GM23338 (cell line): ENCODE results near the gene CDC25C. TPM values are rescaled to one million over a fixed set of nuclear protein-coding genes. Genes with fewer than 3 reads are reported as not detected.

Source experiments
- ATAC-seq: fragments of 200-7000 bp; cut with Tn5 transposase; 3 replicates; pipeline ENCODE4 v1.9.1; 2020
- DNase-seq: peaks from one replicate; pipeline ENCODE4 v3.0.0-alpha.2; 2015; ENCODE audit warnings: low spot score
- H2AFZ ChIP-seq: fragments of 200-600 bp; sonication (generic); 2 replicates; pipeline ENCODE4 v1.8.0; 2016; ENCODE audit warnings: antibody characterized with exemption, mild to moderate bottlenecking, moderate library complexity
- H3F3A ChIP-seq: fragments of 200-600 bp; sonication (generic); replicated peaks from 2 replicates; pipeline ENCODE4 v1.8.0; 2017; ENCODE audit warnings: antibody characterized with exemption, mixed run types, low read depth
- H3K27ac ChIP-seq: fragments of 200-600 bp; sonication (generic); 2 replicates; pipeline ENCODE4 v1.6.1; 2016; ENCODE audit warnings: low read depth
- H3K27me3 ChIP-seq: fragments of 200-600 bp; sonication (generic); 2 replicates; pipeline ENCODE4 v1.8.0; 2016; ENCODE audit warnings: mild to moderate bottlenecking, mixed run types, moderate library complexity; ENCODE audit not compliant: insufficient read depth
- H3K36me3 ChIP-seq: fragments of 200-600 bp; sonication (generic); 2 replicates; pipeline ENCODE4 v1.8.0; 2016; ENCODE audit warnings: mild to moderate bottlenecking; ENCODE audit not compliant: insufficient read depth
- H3K4me1 ChIP-seq: fragments of 200-600 bp; sonication (generic); 2 replicates; pipeline ENCODE4 v1.8.0; 2016; ENCODE audit warnings: mild to moderate bottlenecking, moderate library complexity; ENCODE audit not compliant: insufficient read depth
- H3K4me2 ChIP-seq: fragments of 200-600 bp; sonication (generic); 2 replicates; pipeline ENCODE4 v1.7.1; 2017; ENCODE audit warnings: mixed run types
- H3K4me3 ChIP-seq: fragments of 200-600 bp; sonication (generic); 2 replicates; pipeline ENCODE4 v1.6.1; 2016; ENCODE audit warnings: mixed run types
- H3K79me2 ChIP-seq: fragments of 200-600 bp; sonication (generic); replicated peaks from 2 replicates; pipeline ENCODE4 v1.8.0; 2017; ENCODE audit warnings: mild to moderate bottlenecking; ENCODE audit not compliant: insufficient read depth
- H3K9me2 ChIP-seq: fragments of 200-600 bp; sonication (generic); 2 replicates; pipeline ENCODE4 v1.8.0; 2017; ENCODE audit not compliant: insufficient read depth
- H4K20me1 ChIP-seq: fragments of 200-600 bp; sonication (generic); replicated peaks from 2 replicates; pipeline ENCODE4 v1.8.0; 2017; ENCODE audit warnings: mild to moderate bottlenecking; ENCODE audit not compliant: insufficient read depth
- H3K27ac Mint-ChIP-seq: 2 replicates; pipeline ENCODE4 v1.8.0; 2020; ENCODE audit warnings: inconsistent platforms, mild to moderate bottlenecking, moderate library complexity, mixed read lengths
- H3K27me3 Mint-ChIP-seq: 3 replicates; pipeline ENCODE4 v1.8.0; 2022; ENCODE audit warnings: low read depth, mild to moderate bottlenecking, moderate library complexity, mixed read lengths, inconsistent platforms; ENCODE audit not compliant: insufficient read depth, poor library complexity
- H3K36me3 Mint-ChIP-seq: 3 replicates; pipeline ENCODE4 v1.8.0; 2021; ENCODE audit warnings: low read depth, mild to moderate bottlenecking, inconsistent platforms, moderate library complexity, mixed read lengths
- H3K4me1 Mint-ChIP-seq: 3 replicates; pipeline ENCODE4 v1.8.0; 2020; ENCODE audit warnings: mild to moderate bottlenecking, inconsistent platforms, mixed read lengths
- H3K4me3 Mint-ChIP-seq: 3 replicates; pipeline ENCODE4 v1.8.0; 2021; ENCODE audit warnings: moderate library complexity, mild to moderate bottlenecking, inconsistent platforms, mixed read lengths
- H3K9me3 Mint-ChIP-seq: 3 replicates; pipeline ENCODE4 v1.8.0; 2020; ENCODE audit warnings: moderate library complexity, mild to moderate bottlenecking, inconsistent platforms, mixed read lengths
- CREB1 ChIP-seq: fragments of 250-450 bp; sonication (Bioruptor Pico); IDR thresholded peaks from 2 replicates; pipeline ENCODE4 v1.5.0; 2020; ENCODE audit warnings: low read depth, mild to moderate bottlenecking, moderate library complexity
- EZH2 ChIP-seq: fragments of 200-600 bp; sonication (generic); IDR thresholded peaks from one replicate; pipeline ENCODE4 v1.8.0; 2017; ENCODE audit warnings: antibody characterized with exemption, mild to moderate bottlenecking, low read depth; ENCODE audit not compliant: unreplicated experiment
- EZH2phosphoT487 ChIP-seq: fragments of 200-600 bp; sonication (generic); IDR thresholded peaks from one replicate; pipeline ENCODE4 v1.8.1; 2018; ENCODE audit warnings: antibody characterized with exemption; ENCODE audit not compliant: unreplicated experiment
- JUNB ChIP-seq: IDR thresholded peaks from one replicate; pipeline ENCODE4 v1.6.1; 2016; ENCODE audit warnings: antibody characterized with exemption; ENCODE audit not compliant: unreplicated experiment
- NANOG ChIP-seq: IDR thresholded peaks from 2 replicates; pipeline ENCODE4 v1.6.1; 2016; ENCODE audit warnings: antibody characterized with exemption, borderline replicate concordance
- POLR2AphosphoS5 ChIP-seq: IDR thresholded peaks from 2 replicates; pipeline ENCODE4 v1.6.1; 2016; ENCODE audit warnings: antibody characterized with exemption, low read depth
- STAT1 ChIP-seq: IDR thresholded peaks from one replicate; pipeline ENCODE4 v1.6.1; 2016; ENCODE audit warnings: antibody characterized with exemption; ENCODE audit not compliant: unreplicated experiment
- ZNF114 ChIP-seq: fragments of 250-450 bp; sonication (Bioruptor Pico); IDR thresholded peaks from 2 replicates; pipeline ENCODE4 v1.5.0; 2020; ENCODE audit warnings: mild to moderate bottlenecking, moderate library complexity
- ZNF331 ChIP-seq: fragments of 250-450 bp; sonication (Bioruptor Pico); IDR thresholded peaks from 2 replicates; pipeline ENCODE4 v1.5.0; 2020; ENCODE audit warnings: low read depth, mild to moderate bottlenecking, moderate library complexity
- polyA plus RNA-seq: library from polyadenylated mRNA; unstranded; fragments of >200 nt; fragmentation: Nextera tagmentation; extraction: Ambion mirVana; gene quantifications from 2 replicates; pipeline ENCODE4 v1.2.1, GENCODE V29; 2016
- total RNA-seq: library from RNA; depleted of rRNA; stranded (reverse); fragments of >200 nt; shearing (Covaris generic); gene quantifications from 2 replicates; pipeline ENCODE4 v1.2.3, GENCODE V29; 2014
- TF ChIP-seq, protein P1 (sequence below): fragments of 250-450 bp; sonication (Bioruptor Pico); IDR thresholded peaks from 2 replicates; pipeline ENCODE4 v1.5.0; 2020; ENCODE audit warnings: mild to moderate bottlenecking, moderate library complexity
- TF ChIP-seq, protein P2 (sequence below): IDR thresholded peaks from one replicate; pipeline ENCODE4 v1.6.1; 2018; ENCODE audit warnings: antibody characterized with exemption; ENCODE audit not compliant: unreplicated experiment
- TF ChIP-seq, protein P3 (sequence below), 2 experiments: fragments of 200-600 bp in 1 of 2; sonication (generic) in 1 of 2; conservative IDR thresholded peaks; 2 replicates each; pipeline versions ENCODE4 v1.5.1 to v1.6.1; 2016 to 2017; ENCODE audit warnings: antibody characterized with exemption in 2 of 2, low read depth in 2 of 2, mild to moderate bottlenecking in 2 of 2, moderate library complexity in 1 of 2
- TF ChIP-seq, protein P4 (sequence below): IDR thresholded peaks from 2 replicates; pipeline ENCODE4 v1.6.1; 2016; ENCODE audit warnings: antibody characterized with exemption

CDC25C gene
- total and polyA plus RNA-seq, 2 experiments from 2014 or later: 20.9 to 25.6 TPM

DNA sequence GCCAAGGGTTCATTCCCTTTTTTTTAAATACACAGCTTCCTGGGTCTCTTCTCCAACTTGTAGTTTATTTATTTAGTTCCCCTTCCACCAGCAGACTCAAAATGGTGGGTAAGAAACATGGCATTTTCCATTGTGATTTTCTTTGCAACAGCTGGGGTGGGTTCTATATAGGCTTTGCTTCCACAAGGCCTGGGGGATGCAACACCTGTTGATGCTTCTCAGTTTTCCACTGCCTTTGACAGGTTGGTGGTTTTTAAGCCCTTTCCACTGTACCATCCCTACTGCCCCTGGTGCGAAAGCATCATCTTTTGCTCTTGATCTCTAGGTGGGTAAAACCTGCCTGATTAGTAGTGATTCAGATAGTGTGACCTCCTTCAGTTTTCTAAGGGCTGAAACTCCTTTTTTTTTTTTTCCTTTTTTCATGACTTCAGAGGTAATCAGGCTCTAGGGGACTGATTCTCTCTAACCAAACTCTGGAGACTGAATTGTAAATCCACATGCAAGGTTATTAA is 29.4 kb upstream of the CDC25C start:
- H3F3A ChIP-seq: peaks cover 11% of the 10 kb centered on the region; the same call in 1 of the 2 replicates
- H3K27me3 Mint-ChIP-seq: peaks cover 4% of the 10 kb centered on the region
- H3K36me3 Mint-ChIP-seq: no peaks in the 10 kb centered on the region; the same call in 2 of the 3 replicates
- DNase-seq (no peak), ATAC-seq (no peak)
- no peaks in the 10 kb centered on the region for H3K9me2 ChIP-seq
- TF ChIP-seq CREB1 (CRISPR knock-in tag): no peak
- TF ChIP-seq POLR2AphosphoS5: no peak
- no peak for TF ChIP-seq EZH2phosphoT487
- TF ChIP-seq EZH2: no peak
- no peak for TF ChIP-seq JUNB
- TF ChIP-seq NANOG: no peak
- TF ChIP-seq STAT1: no peak
- no peak for TF ChIP-seq ZNF331
- TF ChIP-seq, protein P1, sequence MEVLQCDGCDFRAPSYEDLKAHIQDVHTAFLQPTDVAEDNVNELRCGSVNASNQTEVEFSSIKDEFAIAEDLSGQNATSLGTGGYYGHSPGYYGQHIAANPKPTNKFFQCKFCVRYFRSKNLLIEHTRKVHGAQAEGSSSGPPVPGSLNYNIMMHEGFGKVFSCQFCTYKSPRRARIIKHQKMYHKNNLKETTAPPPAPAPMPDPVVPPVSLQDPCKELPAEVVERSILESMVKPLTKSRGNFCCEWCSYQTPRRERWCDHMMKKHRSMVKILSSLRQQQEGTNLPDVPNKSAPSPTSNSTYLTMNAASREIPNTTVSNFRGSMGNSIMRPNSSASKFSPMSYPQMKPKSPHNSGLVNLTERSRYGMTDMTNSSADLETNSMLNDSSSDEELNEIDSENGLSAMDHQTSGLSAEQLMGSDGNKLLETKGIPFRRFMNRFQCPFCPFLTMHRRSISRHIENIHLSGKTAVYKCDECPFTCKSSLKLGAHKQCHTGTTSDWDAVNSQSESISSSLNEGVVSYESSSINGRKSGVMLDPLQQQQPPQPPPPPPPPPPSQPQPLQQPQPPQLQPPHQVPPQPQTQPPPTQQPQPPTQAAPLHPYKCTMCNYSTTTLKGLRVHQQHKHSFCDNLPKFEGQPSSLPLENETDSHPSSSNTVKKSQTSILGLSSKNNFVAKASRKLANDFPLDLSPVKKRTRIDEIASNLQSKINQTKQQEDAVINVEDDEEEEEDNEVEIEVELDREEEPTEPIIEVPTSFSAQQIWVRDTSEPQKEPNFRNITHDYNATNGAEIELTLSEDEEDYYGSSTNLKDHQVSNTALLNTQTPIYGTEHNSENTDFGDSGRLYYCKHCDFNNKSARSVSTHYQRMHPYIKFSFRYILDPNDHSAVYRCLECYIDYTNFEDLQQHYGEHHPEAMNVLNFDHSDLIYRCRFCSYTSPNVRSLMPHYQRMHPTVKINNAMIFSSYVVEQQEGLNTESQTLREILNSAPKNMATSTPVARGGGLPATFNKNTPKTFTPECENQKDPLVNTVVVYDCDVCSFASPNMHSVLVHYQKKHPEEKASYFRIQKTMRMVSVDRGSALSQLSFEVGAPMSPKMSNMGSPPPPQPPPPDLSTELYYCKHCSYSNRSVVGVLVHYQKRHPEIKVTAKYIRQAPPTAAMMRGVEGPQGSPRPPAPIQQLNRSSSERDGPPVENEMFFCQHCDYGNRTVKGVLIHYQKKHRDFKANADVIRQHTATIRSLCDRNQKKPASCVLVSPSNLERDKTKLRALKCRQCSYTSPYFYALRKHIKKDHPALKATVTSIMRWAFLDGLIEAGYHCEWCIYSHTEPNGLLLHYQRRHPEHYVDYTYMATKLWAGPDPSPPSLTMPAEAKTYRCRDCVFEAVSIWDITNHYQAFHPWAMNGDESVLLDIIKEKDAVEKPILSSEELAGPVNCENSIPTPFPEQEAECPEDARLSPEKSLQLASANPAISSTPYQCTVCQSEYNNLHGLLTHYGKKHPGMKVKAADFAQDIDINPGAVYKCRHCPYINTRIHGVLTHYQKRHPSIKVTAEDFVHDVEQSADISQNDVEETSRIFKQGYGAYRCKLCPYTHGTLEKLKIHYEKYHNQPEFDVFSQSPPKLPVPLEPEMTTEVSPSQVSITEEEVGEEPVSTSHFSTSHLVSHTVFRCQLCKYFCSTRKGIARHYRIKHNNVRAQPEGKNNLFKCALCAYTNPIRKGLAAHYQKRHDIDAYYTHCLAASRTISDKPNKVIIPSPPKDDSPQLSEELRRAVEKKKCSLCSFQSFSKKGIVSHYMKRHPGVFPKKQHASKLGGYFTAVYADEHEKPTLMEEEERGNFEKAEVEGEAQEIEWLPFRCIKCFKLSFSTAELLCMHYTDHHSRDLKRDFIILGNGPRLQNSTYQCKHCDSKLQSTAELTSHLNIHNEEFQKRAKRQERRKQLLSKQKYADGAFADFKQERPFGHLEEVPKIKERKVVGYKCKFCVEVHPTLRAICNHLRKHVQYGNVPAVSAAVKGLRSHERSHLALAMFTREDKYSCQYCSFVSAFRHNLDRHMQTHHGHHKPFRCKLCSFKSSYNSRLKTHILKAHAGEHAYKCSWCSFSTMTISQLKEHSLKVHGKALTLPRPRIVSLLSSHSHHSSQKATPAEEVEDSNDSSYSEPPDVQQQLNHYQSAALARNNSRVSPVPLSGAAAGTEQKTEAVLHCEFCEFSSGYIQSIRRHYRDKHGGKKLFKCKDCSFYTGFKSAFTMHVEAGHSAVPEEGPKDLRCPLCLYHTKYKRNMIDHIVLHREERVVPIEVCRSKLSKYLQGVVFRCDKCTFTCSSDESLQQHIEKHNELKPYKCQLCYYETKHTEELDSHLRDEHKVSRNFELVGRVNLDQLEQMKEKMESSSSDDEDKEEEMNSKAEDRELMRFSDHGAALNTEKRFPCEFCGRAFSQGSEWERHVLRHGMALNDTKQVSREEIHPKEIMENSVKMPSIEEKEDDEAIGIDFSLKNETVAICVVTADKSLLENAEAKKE (CRISPR knock-in tag): no peak
- TF ChIP-seq, protein P2, sequence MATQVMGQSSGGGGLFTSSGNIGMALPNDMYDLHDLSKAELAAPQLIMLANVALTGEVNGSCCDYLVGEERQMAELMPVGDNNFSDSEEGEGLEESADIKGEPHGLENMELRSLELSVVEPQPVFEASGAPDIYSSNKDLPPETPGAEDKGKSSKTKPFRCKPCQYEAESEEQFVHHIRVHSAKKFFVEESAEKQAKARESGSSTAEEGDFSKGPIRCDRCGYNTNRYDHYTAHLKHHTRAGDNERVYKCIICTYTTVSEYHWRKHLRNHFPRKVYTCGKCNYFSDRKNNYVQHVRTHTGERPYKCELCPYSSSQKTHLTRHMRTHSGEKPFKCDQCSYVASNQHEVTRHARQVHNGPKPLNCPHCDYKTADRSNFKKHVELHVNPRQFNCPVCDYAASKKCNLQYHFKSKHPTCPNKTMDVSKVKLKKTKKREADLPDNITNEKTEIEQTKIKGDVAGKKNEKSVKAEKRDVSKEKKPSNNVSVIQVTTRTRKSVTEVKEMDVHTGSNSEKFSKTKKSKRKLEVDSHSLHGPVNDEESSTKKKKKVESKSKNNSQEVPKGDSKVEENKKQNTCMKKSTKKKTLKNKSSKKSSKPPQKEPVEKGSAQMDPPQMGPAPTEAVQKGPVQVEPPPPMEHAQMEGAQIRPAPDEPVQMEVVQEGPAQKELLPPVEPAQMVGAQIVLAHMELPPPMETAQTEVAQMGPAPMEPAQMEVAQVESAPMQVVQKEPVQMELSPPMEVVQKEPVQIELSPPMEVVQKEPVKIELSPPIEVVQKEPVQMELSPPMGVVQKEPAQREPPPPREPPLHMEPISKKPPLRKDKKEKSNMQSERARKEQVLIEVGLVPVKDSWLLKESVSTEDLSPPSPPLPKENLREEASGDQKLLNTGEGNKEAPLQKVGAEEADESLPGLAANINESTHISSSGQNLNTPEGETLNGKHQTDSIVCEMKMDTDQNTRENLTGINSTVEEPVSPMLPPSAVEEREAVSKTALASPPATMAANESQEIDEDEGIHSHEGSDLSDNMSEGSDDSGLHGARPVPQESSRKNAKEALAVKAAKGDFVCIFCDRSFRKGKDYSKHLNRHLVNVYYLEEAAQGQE: no peak
- TF ChIP-seq ZNF114 (CRISPR knock-in tag): no peak
- TF ChIP-seq, protein P3, sequence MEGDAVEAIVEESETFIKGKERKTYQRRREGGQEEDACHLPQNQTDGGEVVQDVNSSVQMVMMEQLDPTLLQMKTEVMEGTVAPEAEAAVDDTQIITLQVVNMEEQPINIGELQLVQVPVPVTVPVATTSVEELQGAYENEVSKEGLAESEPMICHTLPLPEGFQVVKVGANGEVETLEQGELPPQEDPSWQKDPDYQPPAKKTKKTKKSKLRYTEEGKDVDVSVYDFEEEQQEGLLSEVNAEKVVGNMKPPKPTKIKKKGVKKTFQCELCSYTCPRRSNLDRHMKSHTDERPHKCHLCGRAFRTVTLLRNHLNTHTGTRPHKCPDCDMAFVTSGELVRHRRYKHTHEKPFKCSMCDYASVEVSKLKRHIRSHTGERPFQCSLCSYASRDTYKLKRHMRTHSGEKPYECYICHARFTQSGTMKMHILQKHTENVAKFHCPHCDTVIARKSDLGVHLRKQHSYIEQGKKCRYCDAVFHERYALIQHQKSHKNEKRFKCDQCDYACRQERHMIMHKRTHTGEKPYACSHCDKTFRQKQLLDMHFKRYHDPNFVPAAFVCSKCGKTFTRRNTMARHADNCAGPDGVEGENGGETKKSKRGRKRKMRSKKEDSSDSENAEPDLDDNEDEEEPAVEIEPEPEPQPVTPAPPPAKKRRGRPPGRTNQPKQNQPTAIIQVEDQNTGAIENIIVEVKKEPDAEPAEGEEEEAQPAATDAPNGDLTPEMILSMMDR (conservative IDR thresholded peaks at IDR 0.05; ENCODE audit: low read depth in 2 of 2): no peak
- TF ChIP-seq, protein P4, sequence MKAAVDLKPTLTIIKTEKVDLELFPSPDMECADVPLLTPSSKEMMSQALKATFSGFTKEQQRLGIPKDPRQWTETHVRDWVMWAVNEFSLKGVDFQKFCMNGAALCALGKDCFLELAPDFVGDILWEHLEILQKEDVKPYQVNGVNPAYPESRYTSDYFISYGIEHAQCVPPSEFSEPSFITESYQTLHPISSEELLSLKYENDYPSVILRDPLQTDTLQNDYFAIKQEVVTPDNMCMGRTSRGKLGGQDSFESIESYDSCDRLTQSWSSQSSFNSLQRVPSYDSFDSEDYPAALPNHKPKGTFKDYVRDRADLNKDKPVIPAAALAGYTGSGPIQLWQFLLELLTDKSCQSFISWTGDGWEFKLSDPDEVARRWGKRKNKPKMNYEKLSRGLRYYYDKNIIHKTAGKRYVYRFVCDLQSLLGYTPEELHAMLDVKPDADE: no peak
- H3K4me3 ChIP-seq: no peak overlapping the region
- H3K4me1 ChIP-seq: peaks cover 11% of the 10 kb centered on the region; the same call in 1 of the 2 replicates
- H3K27ac ChIP-seq: peak overlapping the region; percentile 80
- H3K4me2 ChIP-seq: no peak overlapping the region
- H3K27me3 ChIP-seq: no peaks in the 10 kb centered on the region
- no peaks in the 10 kb centered on the region for H3K36me3 ChIP-seq
- peaks cover 3% of the 10 kb centered on the region; the same call in 1 of the 3 replicates for H3K4me1 Mint-ChIP-seq
- H3K79me2 ChIP-seq: peaks cover 100% of the 10 kb centered on the region
- H2AFZ ChIP-seq: no peak overlapping the region
- H3K27ac Mint-ChIP-seq: no peak overlapping the region
- peaks cover 48% of the 10 kb centered on the region for H4K20me1 ChIP-seq
- no peaks in the 10 kb centered on the region for H3K9me3 Mint-ChIP-seq
- no peak overlapping the region for H3K4me3 Mint-ChIP-seq
